ENCODE results near the gene GLIS1. TPM values are rescaled to one million over a fixed set of nuclear protein-coding genes. Genes with fewer than 3 reads are reported as not detected.

The GLIS1 gene
- total and polyA plus RNA-seq, 9 donors = 0.04 to 0.42 (median 0.08) TPM; not detected in 3

GRCh38 chr1:53640701-53641075, 98.3 kb downstream of the GLIS1 start:
- no peak overlapping the region for H3K27ac ChIP-seq (ENCODE audit: low read length)
- DNase-seq = no peak
- 18% methylated on average over 3 of the region's 6 CpGs for WGBS (ENCODE audit: insufficient coverage)
- H3K36me3 ChIP-seq (ENCODE audit: control insufficient read depth, insufficient read depth, low read length) = no peaks in the 10 kb centered on the region
- H3K4me1 ChIP-seq (ENCODE audit: control insufficient read depth, insufficient read depth, low read length) = no peaks in the 10 kb centered on the region
- no peak overlapping the region for H3K4me3 ChIP-seq (ENCODE audit: low read length)
- H3K9me3 ChIP-seq (replicated peaks; ENCODE audit: control insufficient read depth, low read depth, low read length) = no peaks in the 10 kb centered on the region
- H3K27me3 ChIP-seq (ENCODE audit: control insufficient read depth, insufficient read depth, low read length) = peaks cover 6% of the 10 kb centered on the region

- Histone ChIP-seq H3K27ac (ENCODE audit: low read length) (no peak overlapping the region), H3K36me3 (ENCODE audit: control insufficient read depth, insufficient read depth, low read length) (no peaks in the 10 kb centered on the region), H3K27me3 (ENCODE audit: control insufficient read depth, insufficient read depth, low read length) (peaks cover 6% of the 10 kb centered on the region), H3K4me3 (ENCODE audit: low read length) (no peak overlapping the region), H3K4me1 (ENCODE audit: control insufficient read depth, insufficient read depth, low read length) (no peaks in the 10 kb centered on the region), H3K9me3 (replicated peaks; ENCODE audit: control insufficient read depth, low read depth, low read length) (no peaks in the 10 kb centered on the region)
- DNase-seq = no peak
- WGBS (ENCODE audit: insufficient coverage) = 70% methylated on average over 3 of the region's 4 CpGs
Measured at GRCh38 chr1:53639996-53640700, 98.8 kb downstream of the GLIS1 start.

GRCh38 chr1:53639251-53639763, 99.7 kb downstream of the GLIS1 start:
- H3K27ac ChIP-seq (ENCODE audit: low read length) = no peak overlapping the region

GRCh38 chr1:53638360-53639035, 100.5 kb downstream of the GLIS1 start:
- H3K36me3 ChIP-seq (ENCODE audit: control insufficient read depth, insufficient read depth, low read length) = no peaks in the 10 kb centered on the region
- H3K27me3 ChIP-seq (ENCODE audit: control insufficient read depth, insufficient read depth, low read length) = peaks cover 13% of the 10 kb centered on the region
- H3K4me3 ChIP-seq (ENCODE audit: low read length) = no peak overlapping the region
- H3K4me1 ChIP-seq (ENCODE audit: control insufficient read depth, insufficient read depth, low read length) = no peaks in the 10 kb centered on the region
- 93% methylated on average over 3 of the region's 8 CpGs for WGBS (ENCODE audit: insufficient coverage)
- no peaks in the 10 kb centered on the region for H3K9me3 ChIP-seq (replicated peaks; ENCODE audit: control insufficient read depth, low read depth, low read length)
- no peak for DNase-seq
- H3K27ac ChIP-seq (ENCODE audit: low read length) = no peak overlapping the region

More at GRCh38 chr1:53639251-53639763, 99.7 kb downstream of the GLIS1 start:
- no peaks in the 10 kb centered on the region for H3K9me3 ChIP-seq (replicated peaks; ENCODE audit: control insufficient read depth, low read depth, low read length)
- 39% methylated on average over 13 of the region's 16 CpGs for WGBS (ENCODE audit: insufficient coverage)
- H3K36me3 ChIP-seq (ENCODE audit: control insufficient read depth, insufficient read depth, low read length) = no peaks in the 10 kb centered on the region
- no peaks in the 10 kb centered on the region for H3K4me1 ChIP-seq (ENCODE audit: control insufficient read depth, insufficient read depth, low read length)
- H3K4me3 ChIP-seq (ENCODE audit: low read length) = no peak overlapping the region
- no peak for DNase-seq
- H3K27me3 ChIP-seq (ENCODE audit: control insufficient read depth, insufficient read depth, low read length) = peaks cover 11% of the 10 kb centered on the region

GRCh38 chr1:53637511-53638359, 101.2 kb downstream of the GLIS1 start:
- no peaks in the 10 kb centered on the region for H3K9me3 ChIP-seq (replicated peaks; ENCODE audit: control insufficient read depth, low read depth, low read length)
- WGBS (ENCODE audit: insufficient coverage) = 57% methylated on average over 11 of the region's 14 CpGs
- no peak overlapping the region for H3K27ac ChIP-seq (ENCODE audit: low read length)
- H3K36me3 ChIP-seq (ENCODE audit: control insufficient read depth, insufficient read depth, low read length) = no peaks in the 10 kb centered on the region
- no peaks in the 10 kb centered on the region for H3K4me1 ChIP-seq (ENCODE audit: control insufficient read depth, insufficient read depth, low read length)
- peaks cover 13% of the 10 kb centered on the region for H3K27me3 ChIP-seq (ENCODE audit: control insufficient read depth, insufficient read depth, low read length)
- DNase-seq = no peak
- H3K4me3 ChIP-seq (ENCODE audit: low read length) = no peak overlapping the region

GRCh38 chr1:53636621-53637171, 102.3 kb downstream of the GLIS1 start:
- Histone ChIP-seq H3K27ac (ENCODE audit: low read length) (no peak overlapping the region), H3K27me3 (ENCODE audit: control insufficient read depth, insufficient read depth, low read length) (peaks cover 13% of the 10 kb centered on the region), H3K4me3 (ENCODE audit: low read length) (no peak overlapping the region), H3K9me3 (replicated peaks; ENCODE audit: control insufficient read depth, low read depth, low read length) (no peaks in the 10 kb centered on the region), H3K36me3 (ENCODE audit: control insufficient read depth, insufficient read depth, low read length) (no peaks in the 10 kb centered on the region), H3K4me1 (ENCODE audit: control insufficient read depth, insufficient read depth, low read length) (no peaks in the 10 kb centered on the region)
- WGBS (ENCODE audit: insufficient coverage) = 86% methylated on average over 11 of the region's 11 CpGs
- DNase-seq = no peak

GRCh38 chr1:53634571-53634979, 104.4 kb downstream of the GLIS1 start:
- no peaks in the 10 kb centered on the region for H3K9me3 ChIP-seq (replicated peaks; ENCODE audit: control insufficient read depth, low read depth, low read length)
- H3K27ac ChIP-seq (ENCODE audit: low read length) = no peak overlapping the region
- no peak for DNase-seq
- no peaks in the 10 kb centered on the region for H3K4me1 ChIP-seq (ENCODE audit: control insufficient read depth, insufficient read depth, low read length)
- peaks cover 13% of the 10 kb centered on the region for H3K27me3 ChIP-seq (ENCODE audit: control insufficient read depth, insufficient read depth, low read length)
- no peaks in the 10 kb centered on the region for H3K36me3 ChIP-seq (ENCODE audit: control insufficient read depth, insufficient read depth, low read length)
- WGBS (ENCODE audit: insufficient coverage) = 37% methylated on average over 3 of the region's 10 CpGs
- H3K4me3 ChIP-seq (ENCODE audit: low read length) = no peak overlapping the region

GRCh38 chr1:53633073-53633704, 105.8 kb downstream of the GLIS1 start:
- Histone ChIP-seq H3K36me3 (ENCODE audit: control insufficient read depth, insufficient read depth, low read length) (no peaks in the 10 kb centered on the region), H3K27ac (ENCODE audit: low read length) (no peak overlapping the region), H3K4me3 (ENCODE audit: low read length) (no peak overlapping the region), H3K4me1 (ENCODE audit: control insufficient read depth, insufficient read depth, low read length) (no peaks in the 10 kb centered on the region), H3K9me3 (replicated peaks; ENCODE audit: control insufficient read depth, low read depth, low read length) (no peaks in the 10 kb centered on the region), H3K27me3 (ENCODE audit: control insufficient read depth, insufficient read depth, low read length) (peaks cover 12% of the 10 kb centered on the region)
- 86% methylated on average over 11 of the region's 13 CpGs for WGBS (ENCODE audit: insufficient coverage)
- DNase-seq = no peak

- no peak for DNase-seq
- no peaks in the 10 kb centered on the region for H3K36me3 ChIP-seq (ENCODE audit: control insufficient read depth, insufficient read depth, low read length)
- no peak overlapping the region for H3K4me3 ChIP-seq (ENCODE audit: low read length)
- H3K9me3 ChIP-seq (replicated peaks; ENCODE audit: control insufficient read depth, low read depth, low read length) = no peaks in the 10 kb centered on the region
- no peak overlapping the region for H3K27ac ChIP-seq (ENCODE audit: low read length)
- peaks cover 13% of the 10 kb centered on the region for H3K27me3 ChIP-seq (ENCODE audit: control insufficient read depth, insufficient read depth, low read length)
- WGBS (ENCODE audit: insufficient coverage) = 78% methylated on average over 6 of the region's 6 CpGs
- H3K4me1 ChIP-seq (ENCODE audit: control insufficient read depth, insufficient read depth, low read length) = no peaks in the 10 kb centered on the region
Measured at GRCh38 chr1:53631622-53632310, 107.2 kb downstream of the GLIS1 start.
